AG04450 (cell line): Measurements from ENCODE around the gene MEF2C. TPM values are rescaled to one million over a fixed set of nuclear protein-coding genes. Genes with fewer than 3 reads are reported as not detected.
"Not testable (repeated sequence)": the region's sequence is repeated elsewhere in the genome, so short reads cannot be mapped to it uniquely, and the experiment has no call there.

Experiments
- CTCF ChIA-PET: fragments of 300-600, 350-600 bp; formaldehyde crosslinking; extraction: SDS; loops from one replicate; lab custom pipeline; 2022; ENCODE audit warnings: antibody characterized with exemption, inconsistent platforms; lab: Charles Lee
- POLR2A ChIA-PET: fragments of 350-600 bp; formaldehyde crosslinking; extraction: SDS; loops from one replicate; lab custom pipeline; 2021; ENCODE audit warnings: antibody characterized with exemption, inconsistent platforms; lab: Yijun Ruan, JAX
- DNase-seq: peaks from one replicate; pipeline ENCODE4 v3.0.0-alpha.2; 2011; ENCODE audit warnings: low read depth, low spot score
- H3K27ac ChIP-seq: one replicate; pipeline ENCODE4 v1.5.1; 2012; ENCODE audit warnings: low read depth, low read length, control low read depth
- H3K27me3 ChIP-seq: one replicate; pipeline ENCODE4 v1.6.0; 2012; ENCODE audit warnings: low read length; ENCODE audit not compliant: control insufficient read depth, insufficient read depth
- H3K4me3 ChIP-seq: 2 replicates; pipeline ENCODE4 v1.5.1; 2011; ENCODE audit warnings: mild to moderate bottlenecking, low read depth, low read length, control low read depth
- H3K9me3 ChIP-seq: 2 replicates; pipeline ENCODE4 v1.5.1; 2012; ENCODE audit warnings: low read length; ENCODE audit not compliant: control insufficient read depth, insufficient read depth
- CTCF ChIP-seq: IDR thresholded peaks from 2 replicates; pipeline ENCODE4 v1.5.1; 2011; ENCODE audit warnings: low read depth, low read length, control low read depth, inconsistent platforms
- polyA plus RNA-seq: library from polyadenylated mRNA; depleted of rRNA; stranded (reverse); fragments of >200 nt; gene quantifications from 2 replicates; pipeline ENCODE4 v1.2.3, GENCODE V29; 2011

Gene MEF2C
- polyA plus RNA-seq, 1 experiment, result 3.9 TPM

- ChIA-PET CTCF (interaction anchor here (0.6 to 0.7 kb wide), 5 partner anchors 61 to 1512 kb away, joined by 3 to 12 read pairs (median 3); no protein-coding TSS in a partner anchor), POLR2A (no interaction called here)
- no peak for TF ChIP-seq CTCF
- Histone ChIP-seq H3K27me3 (no peaks in the 10 kb centered on the region), H3K9me3 (no peaks in the 10 kb centered on the region), H3K27ac (no peak overlapping the region), H3K4me3 (no peak overlapping the region)
- no peak for DNase-seq
Measured at GRCh38 chr5:88805151-88805784, 77.7 kb downstream of the MEF2C start.

GRCh38 chr5:88804444-88804843, 78.5 kb downstream of the MEF2C start:
- no peak for TF ChIP-seq CTCF
- Histone ChIP-seq H3K27me3 (no peaks in the 10 kb centered on the region), H3K4me3 (no peak overlapping the region), H3K9me3 (no peaks in the 10 kb centered on the region), H3K27ac (no peak overlapping the region)
- ChIA-PET POLR2A (no interaction called here), CTCF (no interaction called here)
- DNase-seq, result no peak

- DNase-seq, result no peak
- no peak overlapping the region for H3K27ac ChIP-seq
- no peaks in the 10 kb centered on the region for H3K9me3 ChIP-seq
- no peak for TF ChIP-seq CTCF
- CTCF ChIA-PET, result no interaction called here
- POLR2A ChIA-PET, result no interaction called here
- H3K4me3 ChIP-seq, result no peak overlapping the region
- no peaks in the 10 kb centered on the region for H3K27me3 ChIP-seq
Measured at GRCh38 chr5:88803309-88803708, 79.7 kb downstream of the MEF2C start.

- Histone ChIP-seq H3K27me3 (no peaks in the 10 kb centered on the region), H3K9me3 (no peaks in the 10 kb centered on the region), H3K27ac (no peak overlapping the region), H3K4me3 (no peak overlapping the region)
- ChIA-PET CTCF (no interaction called here), POLR2A (no interaction called here)
- no peak for DNase-seq
- no peak for TF ChIP-seq CTCF
Measured at GRCh38 chr5:88799938-88800535, 82.9 kb downstream of the MEF2C start.

- H3K27me3 ChIP-seq, CTCF ChIA-PET, DNase-seq, H3K27ac ChIP-seq, H3K9me3 ChIP-seq, H3K4me3 ChIP-seq: not testable (repeated sequence)
- POLR2A ChIA-PET, result interaction anchor here (0.5 kb wide), 1 partner anchor 85 kb away, joined by 3 read pairs; no protein-coding TSS in a partner anchor
Measured at GRCh38 chr5:88798933-88799332, 84.1 kb downstream of the MEF2C start.

GRCh38 chr5:88793797-88794196, 89.2 kb downstream of the MEF2C start:
- H3K27ac ChIP-seq, CTCF ChIA-PET, H3K9me3 ChIP-seq, POLR2A ChIA-PET, H3K27me3 ChIP-seq, H3K4me3 ChIP-seq, DNase-seq: not testable (repeated sequence)
